ENCODE measurements around the gene GALNT9. TPM values are rescaled to one million over a fixed set of nuclear protein-coding genes. Genes with fewer than 3 reads are reported as not detected.
"Not testable (repeated sequence)": the region's sequence is repeated elsewhere in the genome, so short reads cannot be mapped to it uniquely, and the experiment has no call there.

Gene GALNT9
- total and polyA plus RNA-seq, 2 experiments from 2014 or later, result 3.9 to 4.7 TPM

DNA sequence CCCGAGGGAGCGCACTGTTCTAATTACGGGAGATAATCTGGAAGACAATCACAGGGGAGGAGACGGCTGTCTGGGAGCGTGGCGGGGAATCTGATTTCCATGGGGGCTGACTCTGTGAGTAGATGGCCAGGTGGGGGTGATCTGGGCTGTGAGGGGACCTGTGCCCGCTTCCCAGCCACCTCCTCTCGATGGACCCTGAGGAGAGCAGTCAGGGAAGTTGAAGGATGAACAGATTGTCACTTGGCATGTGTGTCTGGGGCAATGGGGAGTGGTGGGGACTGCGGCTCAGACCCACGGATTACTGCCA lies 22.6 kb downstream of the GALNT9 start:
- WGBS (ENCODE audit: low lambda C conversion rate, missing lambda C conversion rate), result 74% methylated on average over 10 of the region's 10 CpGs

DNA sequence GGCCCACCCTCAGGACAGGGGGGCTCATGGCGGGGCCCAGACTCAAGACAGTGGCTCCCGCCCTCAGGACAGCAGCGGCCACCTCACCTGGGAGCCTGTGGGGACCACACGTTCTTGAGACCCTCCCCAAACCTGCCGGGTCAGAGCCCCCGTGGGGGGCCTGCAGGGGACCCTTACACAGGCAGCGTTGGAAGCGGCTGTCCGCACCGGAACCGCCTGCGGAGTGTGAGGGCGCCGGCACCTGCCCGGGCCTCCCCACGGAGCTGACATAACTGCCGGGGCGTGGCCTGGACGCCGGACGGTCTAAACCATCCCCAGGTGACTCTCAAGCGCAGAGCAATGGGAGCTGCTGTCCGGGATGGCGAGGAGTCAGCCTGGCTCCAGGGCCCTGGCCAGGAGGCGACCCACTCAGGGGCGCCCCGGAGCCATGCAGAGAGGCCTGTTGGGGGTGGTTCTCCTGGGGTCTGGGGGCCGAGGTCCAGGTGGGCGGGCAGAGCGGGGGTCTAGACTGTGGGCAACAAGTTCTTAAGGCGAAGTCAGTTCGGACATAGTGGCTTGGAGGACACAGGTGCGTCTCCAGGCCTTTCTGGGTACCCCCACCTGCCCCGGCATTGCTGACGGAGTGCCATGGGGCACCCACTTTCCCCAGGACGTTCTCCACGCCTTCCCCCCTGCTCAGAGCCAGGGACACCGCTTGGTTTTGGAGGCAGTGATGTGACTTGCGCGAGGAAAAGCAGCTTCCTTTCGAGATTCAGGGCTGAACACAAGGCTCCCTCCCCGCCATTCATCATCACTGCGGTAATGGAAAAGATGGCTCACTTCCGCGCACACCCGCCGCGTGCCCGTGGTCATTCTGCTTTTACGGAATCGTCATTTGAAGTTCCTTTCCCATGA lies 23.2 kb downstream of the GALNT9 start:
- no peak for TF ChIP-seq CTCF (IDR thresholded peaks at IDR 0.05; ENCODE audit: poor library complexity)
- no peak for TF ChIP-seq EZH2 (IDR thresholded peaks at IDR 0.05; ENCODE audit: borderline replicate concordance)
- no peak for TF ChIP-seq EZH2phosphoT487 (IDR thresholded peaks at IDR 0.05; ENCODE audit: low read depth, severe bottlenecking, unreplicated experiment)

More for the DNA sequence above, 22.6 kb downstream of the GALNT9 start:
- H2AFZ ChIP-seq, result no peak overlapping the region
- no peaks in the 10 kb centered on the region for H4K20me1 ChIP-seq (ENCODE audit: insufficient read depth, poor library complexity, severe bottlenecking)
- DNase-seq (ENCODE audit: low spot score), result no peak
- H3K9me2 ChIP-seq (replicated peaks; ENCODE audit: insufficient read depth), result no peaks in the 10 kb centered on the region
- no peaks in the 10 kb centered on the region for H3K79me2 ChIP-seq
- H3K4me2 ChIP-seq, result no peak overlapping the region
- H3K4me3 ChIP-seq, result no peak overlapping the region
- no peaks in the 10 kb centered on the region for H3K4me1 ChIP-seq (ENCODE audit: insufficient read depth)
- no peaks in the 10 kb centered on the region for H3K36me3 ChIP-seq (replicated peaks; ENCODE audit: insufficient read depth, low read depth)
- H3K27me3 ChIP-seq, result no peaks in the 10 kb centered on the region
- no peak overlapping the region for H3K27ac ChIP-seq
- TF ChIP-seq EZH2 (IDR thresholded peaks at IDR 0.05; ENCODE audit: borderline replicate concordance), result no peak
- TF ChIP-seq EZH2phosphoT487 (IDR thresholded peaks at IDR 0.05; ENCODE audit: low read depth, severe bottlenecking, unreplicated experiment), result no peak
- no peak for TF ChIP-seq CTCF (IDR thresholded peaks at IDR 0.05; ENCODE audit: poor library complexity)
- no peaks in the 10 kb centered on the region for H3K9me3 ChIP-seq (ENCODE audit: low read depth)

DNA sequence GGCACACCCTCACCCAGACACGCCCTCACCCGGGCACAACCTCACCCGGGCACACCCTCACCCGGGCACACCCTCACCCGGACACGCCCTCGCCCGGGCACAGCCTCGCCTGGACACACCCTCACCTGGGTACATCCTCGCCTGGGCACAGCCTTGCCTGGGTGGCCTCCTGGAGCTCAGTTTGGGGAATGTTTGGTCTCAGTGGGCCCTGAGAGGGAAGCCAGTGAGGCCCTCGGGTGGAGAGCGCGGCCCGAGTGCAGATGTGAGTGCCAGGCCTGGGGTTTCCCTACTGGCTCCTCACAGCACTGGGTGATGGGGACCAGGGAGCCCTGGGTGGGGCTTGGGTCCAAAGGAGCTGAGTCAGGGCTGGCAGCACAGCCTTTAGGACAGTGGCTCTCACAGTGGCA lies 23.8 kb downstream of the GALNT9 start:
- WGBS (ENCODE audit: low lambda C conversion rate, missing lambda C conversion rate), result 92% methylated on average over 14 of the region's 14 CpGs
- no peak for DNase-seq (ENCODE audit: low spot score)
- H3K79me2 ChIP-seq, result no peaks in the 10 kb centered on the region
- H3K4me3 ChIP-seq, result no peak overlapping the region
- TF ChIP-seq EZH2 (IDR thresholded peaks at IDR 0.05; ENCODE audit: borderline replicate concordance) (no peak), CTCF (IDR thresholded peaks at IDR 0.05; ENCODE audit: poor library complexity) (no peak), EZH2phosphoT487 (IDR thresholded peaks at IDR 0.05; ENCODE audit: low read depth, severe bottlenecking, unreplicated experiment) (no peak)
- no peaks in the 10 kb centered on the region for H3K9me3 ChIP-seq (ENCODE audit: low read depth)
- H4K20me1 ChIP-seq (ENCODE audit: insufficient read depth, poor library complexity, severe bottlenecking), result no peaks in the 10 kb centered on the region
- no peak overlapping the region for H2AFZ ChIP-seq
- no peaks in the 10 kb centered on the region for H3K36me3 ChIP-seq (replicated peaks; ENCODE audit: insufficient read depth, low read depth)
- no peaks in the 10 kb centered on the region for H3K9me2 ChIP-seq (replicated peaks; ENCODE audit: insufficient read depth)
- no peaks in the 10 kb centered on the region for H3K4me1 ChIP-seq (ENCODE audit: insufficient read depth)
- H3K27ac ChIP-seq, result no peak overlapping the region
- H3K4me2 ChIP-seq, result no peak overlapping the region
- H3K27me3 ChIP-seq, result no peaks in the 10 kb centered on the region

More for the DNA sequence above, 23.2 kb downstream of the GALNT9 start:
- Histone ChIP-seq H4K20me1 (ENCODE audit: insufficient read depth, poor library complexity, severe bottlenecking) (no peaks in the 10 kb centered on the region), H3K4me2 (no peak overlapping the region), H3K79me2 (no peaks in the 10 kb centered on the region), H3K36me3 (replicated peaks; ENCODE audit: insufficient read depth, low read depth) (no peaks in the 10 kb centered on the region), H3K9me3 (ENCODE audit: low read depth) (no peaks in the 10 kb centered on the region), H3K27me3 (no peaks in the 10 kb centered on the region), H3K27ac (no peak overlapping the region), H3K9me2 (replicated peaks; ENCODE audit: insufficient read depth) (no peaks in the 10 kb centered on the region), H3K4me1 (ENCODE audit: insufficient read depth) (no peaks in the 10 kb centered on the region), H3K4me3 (no peak overlapping the region), H2AFZ (no peak overlapping the region)
- 82% methylated on average over 39 of the region's 51 CpGs for WGBS (ENCODE audit: low lambda C conversion rate, missing lambda C conversion rate)
- DNase-seq (ENCODE audit: low spot score), result no peak

- H3K27ac ChIP-seq; H3K4me2 ChIP-seq; H3K36me3 ChIP-seq (replicated peaks; ENCODE audit: insufficient read depth, low read depth); H3K9me2 ChIP-seq (replicated peaks; ENCODE audit: insufficient read depth); DNase-seq (ENCODE audit: low spot score); H3K27me3 ChIP-seq; H2AFZ ChIP-seq; H3K79me2 ChIP-seq; H3K4me3 ChIP-seq; H3K9me3 ChIP-seq (ENCODE audit: low read depth); H4K20me1 ChIP-seq (ENCODE audit: insufficient read depth, poor library complexity, severe bottlenecking); H3K4me1 ChIP-seq (ENCODE audit: insufficient read depth): not testable (repeated sequence)
- no CpG with 5 or more reads among the region's 28 CpGs for WGBS (ENCODE audit: low lambda C conversion rate, missing lambda C conversion rate)
Measured at GRCh38 chr12:132304866-132305265, 24.5 kb downstream of the GALNT9 start.

DNA sequence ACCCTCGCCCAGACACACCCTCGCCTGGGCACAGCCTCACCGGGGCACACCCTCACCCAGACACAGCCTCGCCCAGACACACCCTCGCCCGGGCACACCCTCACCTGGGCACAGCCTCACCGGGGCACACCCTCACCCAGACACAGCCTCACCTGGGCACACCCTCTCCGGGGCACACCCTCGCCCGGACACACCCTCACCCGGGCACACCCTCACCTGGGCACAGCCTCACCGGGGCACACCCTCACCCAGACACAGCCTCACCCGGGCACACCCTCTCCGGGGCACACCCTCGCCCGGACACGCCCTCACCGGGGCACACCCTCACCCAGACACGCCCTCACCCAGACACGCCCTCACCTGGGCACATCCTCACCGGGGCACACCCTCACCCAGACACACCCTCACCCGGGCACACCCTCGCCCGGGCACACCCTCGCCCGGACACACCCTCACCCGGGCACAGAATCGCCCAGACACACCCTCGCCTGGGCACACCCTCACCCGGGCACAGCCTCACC lies 25.5 kb downstream of the GALNT9 start:
- not testable (repeated sequence) for H4K20me1 ChIP-seq (ENCODE audit: insufficient read depth, poor library complexity, severe bottlenecking); H3K9me3 ChIP-seq (ENCODE audit: low read depth); H3K27me3 ChIP-seq; DNase-seq (ENCODE audit: low spot score); H2AFZ ChIP-seq; H3K4me2 ChIP-seq; H3K27ac ChIP-seq; H3K9me2 ChIP-seq (replicated peaks; ENCODE audit: insufficient read depth); H3K36me3 ChIP-seq (replicated peaks; ENCODE audit: insufficient read depth, low read depth); H3K4me1 ChIP-seq (ENCODE audit: insufficient read depth); H3K4me3 ChIP-seq; H3K79me2 ChIP-seq
- WGBS (ENCODE audit: low lambda C conversion rate, missing lambda C conversion rate), result no CpG with 5 or more reads among the region's 30 CpGs

Data from hepatocyte (in vitro differentiated cells).